ENCODE results near the gene SNAI3.
A peak's percentile ranks its signal among the peaks of the same experiment; 100 is the strongest.

The SNAI3 gene

DNA sequence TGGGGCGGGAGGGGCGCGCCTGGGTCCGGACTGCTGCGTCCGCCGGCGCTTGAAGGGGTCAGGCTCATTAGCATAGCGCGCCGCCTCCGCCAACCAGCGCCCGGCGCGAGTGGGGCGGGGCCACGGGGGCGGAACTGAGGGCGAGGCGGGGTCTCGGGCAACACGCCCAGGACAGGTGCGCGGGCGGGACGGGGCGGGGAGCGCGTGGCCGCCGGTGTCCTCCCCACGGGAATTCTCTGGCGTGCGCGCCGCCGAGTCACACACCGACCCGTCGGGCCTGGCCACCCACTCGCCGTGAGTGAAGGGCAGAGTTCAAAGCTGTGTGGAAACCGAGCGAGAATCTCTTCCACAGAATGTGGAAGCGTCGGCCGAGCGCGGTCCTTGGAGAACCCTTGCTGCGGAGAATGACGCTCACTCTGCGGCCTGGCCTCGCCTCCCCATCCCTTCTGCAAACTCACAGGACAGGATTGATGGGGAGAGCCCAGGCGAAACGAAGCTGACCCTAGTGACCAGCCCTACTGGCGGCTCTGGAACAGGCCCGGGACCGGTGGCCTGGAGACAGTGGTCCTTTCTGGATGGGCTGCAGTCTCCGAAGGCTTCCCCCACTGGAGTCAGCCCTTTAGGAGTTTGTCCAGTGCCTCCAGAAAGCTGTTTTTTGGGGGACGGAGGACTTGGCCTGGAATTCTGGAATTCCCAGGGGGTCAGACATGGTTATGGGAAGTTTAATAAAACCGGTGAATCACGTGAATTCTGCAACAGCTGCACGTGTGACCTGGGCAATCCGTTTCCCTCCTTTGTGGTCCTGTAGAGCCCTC, at the start of gene SNAI3:
Gene SNAI3 (minus strand): TSS at position 69 of the 815 bp plus-strand sequence. CDS start 101 bp downstream, outside the sequence.
- peak; percentile 85 for DNase-seq (ENCODE audit: insufficient read length, low spot score)
- FAIRE-seq, result peak; percentile 84

DNA sequence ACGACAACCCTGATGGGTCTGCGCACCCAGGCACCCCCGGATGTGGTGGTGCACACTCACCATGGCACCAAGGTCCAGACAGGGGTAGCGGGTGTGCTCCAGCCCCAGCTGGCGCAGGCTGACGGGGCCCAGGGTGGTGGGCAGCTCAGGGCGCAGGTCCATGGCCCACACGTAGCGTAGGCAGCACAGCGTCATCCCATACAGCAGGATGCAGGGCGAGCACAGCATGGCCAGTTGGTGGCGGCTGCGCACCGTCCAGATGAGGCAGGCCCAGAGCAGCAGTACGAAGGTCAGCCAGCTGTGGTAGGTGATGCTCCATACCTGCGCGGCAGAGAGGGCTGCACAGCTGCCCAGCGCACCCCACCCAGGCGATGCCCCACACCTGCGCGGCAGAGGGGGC, 49.8 kb upstream of the SNAI3 start:
- FAIRE-seq (peak; percentile 38), DNase-seq (ENCODE audit: insufficient read length, low spot score) (no peak)

DNA sequence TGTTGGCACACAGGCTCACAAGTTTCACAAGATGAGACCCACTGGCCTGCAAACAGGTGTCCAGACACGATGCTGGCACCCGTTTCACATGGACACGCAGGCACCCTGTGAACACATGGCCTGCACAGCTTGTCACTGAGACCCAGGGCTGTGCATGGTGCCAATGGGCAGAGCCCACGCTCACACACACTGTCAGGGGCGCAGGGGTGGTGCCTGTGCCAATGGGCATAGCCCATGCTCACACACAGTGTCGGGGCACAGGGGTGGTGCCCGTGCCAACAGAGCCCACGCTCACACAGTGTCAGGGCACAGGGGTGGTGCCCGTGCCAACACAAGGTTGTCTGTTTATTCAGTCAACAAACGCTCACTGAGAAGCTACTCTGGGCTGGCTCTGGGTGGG, 49.3 kb upstream of the SNAI3 start:
- FAIRE-seq, result peak; percentile 63
- no peak for DNase-seq (ENCODE audit: insufficient read length, low spot score)

GRCh38 chr16:88735121-88735520, 48.8 kb upstream of the SNAI3 start:
- FAIRE-seq (no peak), DNase-seq (ENCODE audit: insufficient read length, low spot score) (no peak)

DNA sequence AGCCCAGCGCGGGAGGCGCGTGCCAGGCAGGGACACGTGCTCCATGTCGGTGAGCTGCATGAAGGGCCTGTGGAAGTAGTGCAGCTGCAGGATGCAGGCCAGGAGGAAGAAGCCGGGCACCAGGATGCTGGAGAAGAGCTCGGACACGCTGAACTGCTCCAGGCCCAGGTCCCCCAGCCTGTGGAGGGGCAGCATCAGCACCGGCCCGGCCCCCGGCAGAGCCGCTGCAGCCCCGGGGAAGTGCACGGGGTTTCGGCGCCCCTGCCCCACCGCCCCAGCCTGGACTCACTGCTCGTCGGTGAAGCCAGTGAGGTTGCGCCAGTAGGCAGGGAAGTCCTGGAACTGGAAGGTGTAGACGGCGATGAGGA, 48.0 kb upstream of the SNAI3 start:
- FAIRE-seq (no peak), DNase-seq (ENCODE audit: insufficient read length, low spot score) (no peak)

DNA sequence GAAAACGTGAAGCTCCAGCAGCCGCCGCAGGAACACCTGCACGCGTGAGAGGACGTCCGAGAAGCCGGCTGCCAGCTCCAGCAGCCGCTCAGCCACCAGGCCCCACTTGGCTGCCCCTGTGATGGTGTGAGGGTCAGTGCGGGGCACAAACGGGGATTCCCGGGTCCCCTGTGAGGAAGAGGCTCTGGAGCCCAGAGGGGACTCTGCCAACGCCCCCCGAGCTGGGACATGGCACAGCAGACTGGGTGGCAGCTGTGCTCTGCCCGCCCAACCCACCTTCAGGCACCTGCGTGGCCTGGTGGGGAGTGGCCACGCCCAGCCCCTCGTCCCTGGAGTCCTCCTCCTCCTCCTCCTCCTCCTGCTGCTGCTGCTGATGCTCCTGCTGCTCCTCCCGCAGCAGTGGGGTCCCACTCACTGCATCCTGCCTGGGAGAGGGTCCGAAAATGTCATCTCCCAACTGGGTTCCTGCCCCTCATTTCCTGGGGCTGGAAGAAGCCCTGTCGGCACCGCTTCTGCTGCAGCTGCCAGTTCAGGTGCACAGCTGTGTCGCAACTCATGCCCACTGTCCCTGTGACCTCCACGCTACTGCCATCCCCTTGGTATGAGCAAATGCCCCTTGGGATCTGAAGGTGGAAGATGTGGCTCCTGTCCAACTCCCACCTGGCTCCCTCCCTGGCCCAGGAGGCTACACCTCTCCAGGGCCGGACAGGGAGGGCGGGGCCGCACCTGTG, 47.5 kb upstream of the SNAI3 start:
- no peak for FAIRE-seq
- DNase-seq (ENCODE audit: insufficient read length, low spot score), result no peak

GRCh38 chr16:88732961-88733294, 46.6 kb upstream of the SNAI3 start:
- DNase-seq (ENCODE audit: insufficient read length, low spot score) (no peak), FAIRE-seq (no peak)

GRCh38 chr16:88732172-88732960, 46.1 kb upstream of the SNAI3 start:
- no peak for DNase-seq (ENCODE audit: insufficient read length, low spot score)
- no peak for FAIRE-seq

- DNase-seq (ENCODE audit: insufficient read length, low spot score), result peak; percentile 78
- peak; percentile 92 for FAIRE-seq
Observed at GRCh38 chr16:88731699-88732098, 45.4 kb upstream of the SNAI3 start.

- no peak for FAIRE-seq
Observed at GRCh38 chr16:88730632-88731607, 44.6 kb upstream of the SNAI3 start.

DNA sequence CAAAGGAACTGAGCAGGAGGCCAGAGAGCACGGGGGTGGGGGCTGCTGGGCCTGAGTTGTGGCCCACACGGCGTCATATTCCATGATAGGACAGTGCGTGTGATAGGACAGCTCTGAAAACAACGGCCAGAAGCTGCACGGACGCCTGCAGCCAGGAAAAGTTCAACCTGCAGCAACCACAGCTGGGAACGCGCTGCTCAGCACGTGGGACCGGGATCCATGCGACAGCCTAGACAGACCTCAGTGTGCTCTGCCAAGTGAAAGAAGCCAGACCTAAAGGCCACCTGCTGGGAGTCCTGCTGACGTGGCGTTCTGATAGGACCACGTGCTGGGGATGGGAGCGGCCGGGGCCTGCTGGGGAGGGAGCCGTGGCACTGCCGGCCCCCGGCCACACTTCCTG, 41.6 kb upstream of the SNAI3 start:
- DNase-seq (ENCODE audit: insufficient read length, low spot score) (no peak), FAIRE-seq (no peak)

More at GRCh38 chr16:88730632-88731607, 44.6 kb upstream of the SNAI3 start:
- DNase-seq (ENCODE audit: insufficient read length, low spot score), result no peak

DNA sequence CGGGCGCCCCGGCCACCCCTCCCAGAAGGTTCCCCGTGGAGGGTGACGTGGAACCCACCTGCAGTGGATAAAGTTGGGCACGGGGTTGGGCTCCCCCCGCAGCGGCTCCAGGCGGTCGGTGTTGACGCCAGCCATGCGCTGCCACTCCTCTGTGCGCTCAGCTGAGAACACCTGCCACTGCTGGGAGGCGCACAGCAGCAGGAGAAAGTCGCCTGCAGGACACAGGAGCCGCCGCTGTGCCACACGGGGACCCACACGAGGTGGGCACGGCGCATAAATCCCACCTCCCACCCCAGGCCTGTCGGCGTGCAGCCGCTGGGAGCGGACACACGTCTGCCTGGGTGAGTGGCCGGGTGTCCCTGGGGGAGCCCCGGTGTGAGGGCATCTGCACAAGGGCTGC, 40.7 kb upstream of the SNAI3 start:
- FAIRE-seq (no peak), DNase-seq (ENCODE audit: insufficient read length, low spot score) (no peak)

DNA sequence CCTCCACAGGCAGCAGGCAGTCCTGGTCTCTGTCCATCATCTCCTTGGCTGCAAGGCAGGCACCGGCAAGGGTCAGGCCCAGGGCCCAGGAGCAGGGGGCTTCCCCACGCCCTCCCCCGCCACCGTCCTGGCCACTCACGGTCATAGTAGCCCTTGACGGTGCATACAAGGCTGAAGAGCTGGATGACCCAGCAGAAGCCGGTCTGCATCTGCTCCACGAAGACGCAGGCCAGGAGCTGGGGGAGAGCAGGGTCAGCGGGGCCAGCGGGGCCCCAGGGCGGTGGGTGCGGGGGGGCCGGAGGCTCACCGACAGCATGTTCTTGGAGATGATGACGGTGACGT, 40.1 kb upstream of the SNAI3 start:
- FAIRE-seq (no peak), DNase-seq (ENCODE audit: insufficient read length, low spot score) (no peak)

- DNase-seq (ENCODE audit: insufficient read length, low spot score) (no peak), FAIRE-seq (no peak)
Observed at GRCh38 chr16:88725609-88726407, 39.5 kb upstream of the SNAI3 start.

DNA sequence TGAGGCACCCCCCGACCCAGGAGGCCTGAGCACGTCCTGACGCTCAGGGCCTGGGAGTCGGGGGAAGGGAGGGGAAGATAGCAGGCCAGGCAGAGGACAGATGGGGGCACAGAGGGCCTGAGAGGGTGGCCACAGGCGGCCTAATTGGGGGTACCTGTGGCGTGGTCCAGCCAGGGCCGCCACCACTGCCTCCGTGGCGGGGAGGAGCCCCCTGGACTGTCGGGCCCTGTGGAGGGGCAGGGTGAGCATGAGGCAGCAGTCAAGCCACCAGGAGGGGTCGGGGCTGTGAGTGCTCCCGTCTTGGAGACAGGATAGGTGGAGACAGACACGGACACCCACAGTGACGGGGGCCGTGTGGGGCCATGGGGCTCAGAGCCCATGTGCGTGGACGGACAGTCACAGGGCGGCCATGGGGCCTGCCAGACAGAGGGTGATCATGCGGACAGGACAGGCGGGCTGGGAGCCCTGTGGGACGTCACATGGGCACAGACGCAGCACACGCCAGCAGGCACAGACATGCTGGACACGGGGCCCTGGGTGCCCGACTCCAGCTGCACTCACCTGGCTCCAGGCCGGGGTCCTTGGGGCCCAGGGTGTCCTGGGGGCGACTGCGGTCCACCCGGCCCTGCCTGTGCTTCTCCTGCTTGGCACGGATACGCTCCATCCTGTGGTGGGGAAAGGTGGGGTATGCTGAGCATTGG, 38.7 kb upstream of the SNAI3 start:
- no peak for DNase-seq (ENCODE audit: insufficient read length, low spot score)
- FAIRE-seq, result no peak

- DNase-seq (ENCODE audit: insufficient read length, low spot score) (no peak), FAIRE-seq (no peak)
Observed at GRCh38 chr16:88723911-88724310, 37.6 kb upstream of the SNAI3 start.

DNA sequence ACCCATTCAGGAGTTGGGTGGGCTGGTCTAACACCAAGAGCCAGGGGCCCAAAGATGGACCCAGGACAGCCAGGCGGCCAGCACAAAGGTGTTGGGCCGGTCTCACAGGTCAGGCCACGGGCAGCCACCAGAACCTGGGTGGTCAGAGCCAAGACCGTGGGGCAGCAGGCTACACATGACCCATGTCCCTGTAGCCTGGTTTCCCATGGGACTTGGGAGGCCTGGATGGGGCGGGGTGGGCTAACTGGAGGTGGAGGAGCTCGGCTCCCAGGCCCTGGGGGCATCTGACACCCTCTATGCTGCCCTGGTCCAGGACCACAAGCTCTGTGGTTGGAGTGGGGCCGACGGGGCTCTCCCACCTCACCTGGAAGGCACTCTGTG, 37.2 kb upstream of the SNAI3 start:
- no peak for DNase-seq (ENCODE audit: insufficient read length, low spot score)
- no peak for FAIRE-seq

DNA sequence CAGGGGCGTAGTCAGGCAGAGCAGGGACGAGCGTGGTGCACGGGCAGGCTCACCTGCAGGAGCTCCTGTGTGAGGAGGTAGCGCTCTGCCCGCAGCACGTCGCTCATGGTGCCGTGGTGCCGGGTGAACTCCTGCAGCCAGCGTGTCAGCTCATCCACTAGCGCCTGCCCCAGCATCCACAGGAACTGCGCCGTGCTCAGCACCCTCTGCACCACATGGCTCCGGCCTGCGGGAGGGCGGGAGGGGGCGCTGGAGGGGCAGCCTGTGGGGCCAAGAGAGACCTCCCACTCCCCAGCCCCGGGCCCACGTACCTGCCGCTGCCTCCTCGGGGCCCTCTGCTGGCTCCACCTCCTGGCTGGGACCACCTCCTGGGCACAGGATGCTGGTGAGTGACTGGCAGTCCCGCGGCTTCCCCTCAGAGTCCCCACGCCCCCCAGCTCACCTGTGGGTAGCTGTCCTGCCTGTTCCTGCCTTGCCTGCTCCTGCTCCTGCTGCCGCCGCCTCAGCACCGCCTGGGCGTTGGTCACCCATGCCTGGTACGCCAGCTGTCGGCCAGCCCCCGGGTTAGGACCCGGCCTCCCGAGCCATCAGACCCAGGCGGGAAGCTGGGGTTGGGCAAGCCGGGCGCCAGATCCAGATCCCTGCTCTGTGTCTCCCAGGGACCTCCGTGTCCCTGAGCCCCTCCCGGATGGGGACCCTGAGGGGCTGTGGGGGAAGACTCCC, 36.6 kb upstream of the SNAI3 start:
- FAIRE-seq (no peak), DNase-seq (ENCODE audit: insufficient read length, low spot score) (no peak)
